A549 (cell line): ENCODE data around the gene PSMA2. TPM values are rescaled to one million over a fixed set of nuclear protein-coding genes. Genes with fewer than 3 reads are reported as not detected.

ENCODE experiments used
- ATAC-seq, 2 experiments: fragments of 200-7000 bp in 1 of 2; fragments of >200 bp in 1 of 2; cut with Nextera tagmentation in 1 of 2; cut with Tn5 transposase in 1 of 2; 3 replicates each; pipeline versions ENCODE4 v1.8.0 to v1.9.1; 2018 to 2020; ENCODE audit warnings: mild to moderate bottlenecking in 1 of 2, moderate library complexity in 1 of 2
- CTCF ChIA-PET: fragments of 300-600 bp; sonication (Branson Sonifier 250); formaldehyde crosslinking; extraction: SDS; loops from one replicate; lab custom pipeline; 2021; ENCODE audit warnings: antibody characterized with exemption, inconsistent platforms; lab: Yijun Ruan, JAX
- POLR2A ChIA-PET: fragments of 350-600 bp; formaldehyde crosslinking; extraction: SDS; loops from one replicate; lab custom pipeline; 2021; ENCODE audit warnings: antibody characterized with exemption, inconsistent platforms; lab: Yijun Ruan, JAX
- DNase-seq, 2 experiments: peaks; one replicate each; pipeline versions ENCODE4 v3.0.0 to v3.0.0-alpha.2; 2011 to 2016; ENCODE audit warnings: low read depth in 1 of 2, low spot score in 1 of 2
- FAIRE-seq: peaks from 2 replicates; lab custom pipeline; 2011; peaks lifted over from hg19 to GRCh38; lab: Jason Lieb, UNC
- H3K27ac ChIP-seq, 2 experiments: fragments of >200 bp; sonication (Bioruptor Twin); formaldehyde crosslinking; 3 replicates each; pipeline ENCODE4 v1.5.1; 2016 to 2017
- H3K4me1 ChIP-seq: fragments of >200 bp; sonication (Bioruptor Twin); formaldehyde crosslinking; 3 replicates; pipeline ENCODE4 v1.6.1; 2016
- H3K4me2 ChIP-seq: fragments of >200 bp; sonication (Bioruptor Twin); formaldehyde crosslinking; 3 replicates; pipeline ENCODE4 v1.6.1; 2016
- H3K4me3 ChIP-seq: fragments of >200 bp; sonication (Bioruptor Twin); formaldehyde crosslinking; 3 replicates; pipeline ENCODE4 v1.5.1; 2016
- H3K9me3 ChIP-seq: fragments of >200 bp; sonication (Bioruptor Twin); formaldehyde crosslinking; 3 replicates; pipeline ENCODE4 v1.6.1; 2016
- CHD4 ChIP-seq: fragments of 200-600 bp; sonication (generic); IDR thresholded peaks from 2 replicates; pipeline ENCODE4 v1.6.1; 2016; ENCODE audit warnings: antibody characterized with exemption, mild to moderate bottlenecking, borderline replicate concordance
- EHF ChIP-seq: fragments of 250-450 bp; sonication (Bioruptor Pico); IDR thresholded peaks from 2 replicates; pipeline ENCODE4 v1.5.0; 2020; ENCODE audit warnings: mild to moderate bottlenecking
- EP300 ChIP-seq, 2 experiments: fragments of >200 bp; sonication (Bioruptor Twin); formaldehyde crosslinking; IDR thresholded peaks; 2 replicates in 1 of 2; 3 replicates in 1 of 2; pipeline ENCODE4 v1.6.1; 2016 to 2017
- ESRRA ChIP-seq: fragments of 150-350 bp; IDR thresholded peaks from 2 replicates; pipeline ENCODE4 v1.6.1; 2014; ENCODE audit warnings: mild to moderate bottlenecking, low read length, borderline replicate concordance
- FOSB ChIP-seq: fragments of 250-450 bp; sonication (Bioruptor Pico); IDR thresholded peaks from 2 replicates; pipeline ENCODE4 v1.5.0; 2020; ENCODE audit warnings: mild to moderate bottlenecking, moderate library complexity
- KDM5A ChIP-seq: fragments of 200-600 bp; sonication (generic); IDR thresholded peaks from 2 replicates; pipeline ENCODE4 v1.6.1; 2016; ENCODE audit warnings: antibody characterized with exemption, mild to moderate bottlenecking
- NPAS2 ChIP-seq: fragments of 250-450 bp; sonication (Bioruptor Pico); IDR thresholded peaks from 2 replicates; pipeline ENCODE4 v1.8.0; 2022; ENCODE audit warnings: mild to moderate bottlenecking, moderate library complexity, borderline replicate concordance
- NR3C1 ChIP-seq: fragments of >200 bp; sonication (Bioruptor Twin); formaldehyde crosslinking; IDR thresholded peaks from 3 replicates; pipeline ENCODE4 v1.6.1; 2017
- POLR2AphosphoS2 ChIP-seq: conservative IDR thresholded peaks from 2 replicates; pipeline ENCODE4 v1.6.1; 2012; ENCODE audit warnings: low read length, improper control_type of control experiment, inconsistent platforms
- RARB ChIP-seq: fragments of 250-450 bp; sonication (Bioruptor Pico); IDR thresholded peaks from 2 replicates; pipeline ENCODE4 v1.8.0; 2021; ENCODE audit warnings: mild to moderate bottlenecking, moderate library complexity
- RFX5 ChIP-seq: fragments of 450-650 bp; IDR thresholded peaks from 2 replicates; pipeline ENCODE4 v1.7.1; 2014; ENCODE audit warnings: antibody characterized with exemption, mild to moderate bottlenecking, moderate library complexity
- TP53 ChIP-seq: fragments of 250-450 bp; sonication (Bioruptor Pico); IDR thresholded peaks from 2 replicates; pipeline ENCODE4 v1.5.0; 2021; ENCODE audit warnings: mild to moderate bottlenecking, moderate library complexity
- ZC3H11A ChIP-seq: fragments of 450-650 bp; IDR thresholded peaks from 2 replicates; pipeline ENCODE4 v1.6.1; 2014; ENCODE audit warnings: antibody characterized with exemption, mild to moderate bottlenecking
- ZFP36 ChIP-seq: fragments of 450-650 bp; IDR thresholded peaks from 2 replicates; pipeline ENCODE4 v1.6.1; 2014; ENCODE audit warnings: borderline replicate concordance; ENCODE audit not compliant: partially characterized antibody
- ZSCAN20 ChIP-seq: fragments of 250-450 bp; sonication (Bioruptor Pico); IDR thresholded peaks from 2 replicates; pipeline ENCODE4 v1.8.0; 2022; ENCODE audit warnings: mild to moderate bottlenecking, moderate library complexity
- WGBS: methylation state at CpG from one replicate; pipeline ENCODE4 v1.1.6; 2017; ENCODE audit errors: missing lambda C conversion rate; 5-methylcytosine and 5-hydroxymethylcytosine counted together
- polyA plus RNA-seq, 4 experiments: library from polyadenylated mRNA; depleted of rRNA in 3 of 4; stranded (reverse); fragments of >200 nt; fragmentation: RNase III in 1 of 4; extraction: RNeasy Plus Mini Kit Qiagen cat#74134 plus additional on column Dnase treatment in 1 of 4; gene quantifications; 2 replicates in 3 of 4; 3 replicates in 1 of 4; pipeline ENCODE4 v1.2.3, GENCODE V29; 2011 to 2017
- TF ChIP-seq, protein P1 (sequence below): fragments of 150-350 bp; IDR thresholded peaks from 2 replicates; pipeline ENCODE4 v1.6.1; 2014; ENCODE audit warnings: low read depth, mild to moderate bottlenecking, low read length
- TF ChIP-seq, protein P2 (sequence below): fragments of 200-600 bp; sonication (generic); IDR thresholded peaks from 2 replicates; pipeline ENCODE4 v1.6.1; 2016; ENCODE audit warnings: antibody characterized with exemption, mild to moderate bottlenecking, moderate library complexity
- TF ChIP-seq, protein P3 (sequence below): IDR thresholded peaks from 2 replicates; pipeline ENCODE4 v1.6.1; 2012; ENCODE audit warnings: low read depth, borderline replicate concordance
- TF ChIP-seq, protein P4 (sequence below): fragments of >200 bp; sonication (Bioruptor Twin); formaldehyde crosslinking; IDR thresholded peaks from 2 replicates; pipeline ENCODE4 v1.6.1; 2016

PSMA2 gene
- polyA plus RNA-seq, 2 of the 4 experiments (the other 2 are of a cell fraction), result 188 to 324 TPM

DNA sequence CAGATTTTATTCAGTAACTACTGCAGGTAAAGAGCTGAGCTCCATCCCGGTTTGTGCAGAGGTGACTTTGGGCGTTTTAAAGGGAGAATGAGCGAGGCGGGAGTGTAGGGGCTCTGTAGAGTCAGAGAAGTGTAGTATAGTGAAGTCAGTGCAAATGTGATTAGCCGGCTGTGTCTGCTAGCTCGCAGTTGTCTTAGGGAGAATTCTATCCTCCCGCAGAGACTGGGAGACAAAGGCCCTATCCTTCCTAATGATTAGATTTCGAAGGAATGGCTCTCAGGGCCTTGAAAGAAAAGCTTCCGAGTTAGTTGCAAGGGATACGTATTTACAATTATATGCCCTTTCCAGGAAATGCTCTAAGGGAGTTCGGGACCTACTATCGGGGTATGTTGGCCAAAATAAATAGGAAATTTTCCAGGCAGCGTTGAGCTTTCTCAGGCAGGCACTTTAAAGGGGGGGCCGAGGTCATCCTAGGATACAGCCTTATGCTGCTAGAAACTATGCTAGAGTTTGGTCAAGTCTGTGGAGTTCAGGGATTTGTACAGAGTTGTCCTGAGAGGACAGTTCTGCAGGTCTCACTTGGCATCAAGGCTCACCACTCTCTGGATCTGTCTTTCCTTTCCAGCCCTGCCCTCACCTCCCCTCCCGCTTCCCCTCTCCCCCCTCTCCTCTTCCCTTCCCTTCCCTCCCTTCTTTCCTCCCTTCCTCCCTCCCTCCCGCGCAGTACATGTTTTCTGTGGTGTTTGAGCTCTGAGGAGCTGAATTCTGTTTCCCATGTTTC lies 1.0 kb upstream of the PSMA2 start (continued):
- TF ChIP-seq, protein P1, sequence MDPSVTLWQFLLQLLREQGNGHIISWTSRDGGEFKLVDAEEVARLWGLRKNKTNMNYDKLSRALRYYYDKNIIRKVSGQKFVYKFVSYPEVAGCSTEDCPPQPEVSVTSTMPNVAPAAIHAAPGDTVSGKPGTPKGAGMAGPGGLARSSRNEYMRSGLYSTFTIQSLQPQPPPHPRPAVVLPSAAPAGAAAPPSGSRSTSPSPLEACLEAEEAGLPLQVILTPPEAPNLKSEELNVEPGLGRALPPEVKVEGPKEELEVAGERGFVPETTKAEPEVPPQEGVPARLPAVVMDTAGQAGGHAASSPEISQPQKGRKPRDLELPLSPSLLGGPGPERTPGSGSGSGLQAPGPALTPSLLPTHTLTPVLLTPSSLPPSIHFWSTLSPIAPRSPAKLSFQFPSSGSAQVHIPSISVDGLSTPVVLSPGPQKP, result no peak

DNA sequence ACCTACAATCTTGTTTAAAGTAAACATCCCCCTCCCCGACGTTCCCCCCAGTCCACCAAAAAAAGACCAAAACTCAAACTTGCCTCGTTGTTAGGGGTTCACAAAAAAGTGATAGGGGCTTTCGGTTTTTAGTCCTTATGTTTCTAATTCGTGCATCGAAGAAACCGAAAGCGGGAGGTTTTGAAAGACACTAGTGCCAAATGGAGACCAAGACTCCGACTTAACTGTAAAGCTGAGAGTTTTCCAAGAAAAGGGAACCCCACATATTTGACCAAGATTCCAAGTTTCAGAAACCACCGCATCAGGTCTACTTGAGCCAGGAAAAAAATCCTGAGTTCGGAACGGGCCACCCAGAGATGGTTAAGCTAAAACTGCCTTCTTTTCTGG lies 534 bp downstream of the PSMA2 start:
- WGBS, result under 1% methylated on average over 11 of the region's 12 CpGs
- H3K4me1 ChIP-seq, result peaks cover 21% of the 10 kb centered on the region; the same call in 2 of the 3 replicates
- ChIA-PET CTCF (interaction anchor here (0.6 to 6.1 kb wide), 8 partner anchors 9 to 651 kb away, joined by 3 to 53 read pairs (median 4); partner anchors contain the start of genes C7orf25 and STK17A), POLR2A (interaction anchor here (0.6 to 2.8 kb wide), 8 partner anchors 7 to 794 kb away, joined by 3 to 23 read pairs (median 4); partner anchors contain the start of gene C7orf25)
- TF ChIP-seq, protein P2, sequence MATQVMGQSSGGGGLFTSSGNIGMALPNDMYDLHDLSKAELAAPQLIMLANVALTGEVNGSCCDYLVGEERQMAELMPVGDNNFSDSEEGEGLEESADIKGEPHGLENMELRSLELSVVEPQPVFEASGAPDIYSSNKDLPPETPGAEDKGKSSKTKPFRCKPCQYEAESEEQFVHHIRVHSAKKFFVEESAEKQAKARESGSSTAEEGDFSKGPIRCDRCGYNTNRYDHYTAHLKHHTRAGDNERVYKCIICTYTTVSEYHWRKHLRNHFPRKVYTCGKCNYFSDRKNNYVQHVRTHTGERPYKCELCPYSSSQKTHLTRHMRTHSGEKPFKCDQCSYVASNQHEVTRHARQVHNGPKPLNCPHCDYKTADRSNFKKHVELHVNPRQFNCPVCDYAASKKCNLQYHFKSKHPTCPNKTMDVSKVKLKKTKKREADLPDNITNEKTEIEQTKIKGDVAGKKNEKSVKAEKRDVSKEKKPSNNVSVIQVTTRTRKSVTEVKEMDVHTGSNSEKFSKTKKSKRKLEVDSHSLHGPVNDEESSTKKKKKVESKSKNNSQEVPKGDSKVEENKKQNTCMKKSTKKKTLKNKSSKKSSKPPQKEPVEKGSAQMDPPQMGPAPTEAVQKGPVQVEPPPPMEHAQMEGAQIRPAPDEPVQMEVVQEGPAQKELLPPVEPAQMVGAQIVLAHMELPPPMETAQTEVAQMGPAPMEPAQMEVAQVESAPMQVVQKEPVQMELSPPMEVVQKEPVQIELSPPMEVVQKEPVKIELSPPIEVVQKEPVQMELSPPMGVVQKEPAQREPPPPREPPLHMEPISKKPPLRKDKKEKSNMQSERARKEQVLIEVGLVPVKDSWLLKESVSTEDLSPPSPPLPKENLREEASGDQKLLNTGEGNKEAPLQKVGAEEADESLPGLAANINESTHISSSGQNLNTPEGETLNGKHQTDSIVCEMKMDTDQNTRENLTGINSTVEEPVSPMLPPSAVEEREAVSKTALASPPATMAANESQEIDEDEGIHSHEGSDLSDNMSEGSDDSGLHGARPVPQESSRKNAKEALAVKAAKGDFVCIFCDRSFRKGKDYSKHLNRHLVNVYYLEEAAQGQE, result no peak
- TF ChIP-seq, all 56 proteins: peak for 0
- no peak for ATAC-seq
- Histone ChIP-seq H3K4me3 (peak overlapping the region; percentile 85), H3K4me2 (peak overlapping the region; percentile 92), H3K9me3 (no peaks in the 10 kb centered on the region), H3K27ac (peak overlapping the region; percentile 87 to 92)
- FAIRE-seq, result no peak
- DNase-seq, result no peak

DNA sequence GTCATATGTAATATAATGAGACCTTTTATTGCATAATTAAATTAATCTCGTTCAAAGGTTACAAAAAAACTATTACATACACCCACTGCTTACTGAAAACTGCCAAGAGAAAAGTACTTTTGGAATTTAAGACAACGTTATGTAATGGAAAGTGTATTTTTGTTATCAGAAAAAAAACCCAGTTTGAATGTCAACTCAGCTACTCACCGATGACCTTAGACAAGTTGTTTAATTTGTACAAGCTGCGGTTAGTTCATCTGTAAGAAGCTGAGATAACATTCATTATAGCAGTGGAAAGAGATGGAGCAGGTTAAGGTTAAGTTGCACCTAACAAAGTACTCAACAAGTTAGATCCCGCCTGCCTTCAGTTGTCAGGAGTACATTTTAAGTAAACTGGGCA lies 1.1 kb downstream of the PSMA2 start:
- ChIA-PET CTCF (interaction anchor here (0.9 to 6.1 kb wide), 4 partner anchors 9 to 333 kb away, joined by 3 to 53 read pairs (median 7); partner anchors contain the start of gene C7orf25), POLR2A (no interaction called here)
- no peaks in the 10 kb centered on the region for H3K9me3 ChIP-seq
- 9% methylated on average over 5 of the region's 5 CpGs for WGBS
- peak overlapping the region; percentile 92 for H3K4me2 ChIP-seq
- peak overlapping the region; percentile 85 for H3K4me3 ChIP-seq
- DNase-seq (no peak), FAIRE-seq (no peak), ATAC-seq (no peak)
- no peak for TF ChIP-seq TP53 (CRISPR knock-in tag)
- TF ChIP-seq FOSB (CRISPR knock-in tag), result no peak
- no peak for TF ChIP-seq ZSCAN20 (CRISPR knock-in tag)
- TF ChIP-seq KDM5A, result no peak
- TF ChIP-seq EP300 (IDR thresholded peaks at IDR 0.05), result no peak
- TF ChIP-seq, protein P3, sequence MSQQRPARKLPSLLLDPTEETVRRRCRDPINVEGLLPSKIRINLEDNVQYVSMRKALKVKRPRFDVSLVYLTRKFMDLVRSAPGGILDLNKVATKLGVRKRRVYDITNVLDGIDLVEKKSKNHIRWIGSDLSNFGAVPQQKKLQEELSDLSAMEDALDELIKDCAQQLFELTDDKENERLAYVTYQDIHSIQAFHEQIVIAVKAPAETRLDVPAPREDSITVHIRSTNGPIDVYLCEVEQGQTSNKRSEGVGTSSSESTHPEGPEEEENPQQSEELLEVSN, result no peak
- TF ChIP-seq ESRRA, result no peak
- TF ChIP-seq, protein P4, sequence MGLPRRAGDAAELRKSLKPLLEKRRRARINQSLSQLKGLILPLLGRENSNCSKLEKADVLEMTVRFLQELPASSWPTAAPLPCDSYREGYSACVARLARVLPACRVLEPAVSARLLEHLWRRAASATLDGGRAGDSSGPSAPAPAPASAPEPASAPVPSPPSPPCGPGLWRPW, result no peak
- no peak for TF ChIP-seq NPAS2 (CRISPR knock-in tag)
- TF ChIP-seq RFX5, result no peak
- peak overlapping the region; percentile 87 to 92 for H3K27ac ChIP-seq
- H3K4me1 ChIP-seq, result peaks cover 21% of the 10 kb centered on the region; the same call in 2 of the 3 replicates

DNA sequence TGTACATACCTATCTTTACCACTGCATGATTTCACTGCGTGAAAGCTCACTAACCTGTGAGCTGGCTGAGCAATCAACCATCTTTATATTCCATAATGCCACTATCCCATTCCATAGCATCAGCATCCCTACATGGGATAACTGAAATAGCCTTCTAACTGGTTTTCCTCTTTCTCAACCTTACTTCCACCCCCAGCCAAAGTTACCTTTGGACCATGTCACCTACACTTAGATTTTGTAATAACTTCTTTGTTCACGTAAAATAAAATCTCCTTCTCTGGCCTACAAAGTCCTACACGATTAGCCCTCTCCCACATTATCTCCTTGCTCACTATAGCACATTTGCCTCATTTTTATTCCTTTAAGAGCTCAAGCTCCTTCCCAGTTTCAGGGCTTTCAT lies 2.5 kb downstream of the PSMA2 start:
- 64% methylated on average over 3 of the region's 3 CpGs for WGBS
- POLR2A ChIA-PET, result no interaction called here
- CTCF ChIA-PET, result interaction anchor here (0.8 to 6.1 kb wide), 4 partner anchors 10 to 517 kb away, joined by 3 to 53 read pairs (median 4); no protein-coding TSS in a partner anchor
- ATAC-seq (no peak), FAIRE-seq (no peak), DNase-seq (no peak)
- H3K4me2 ChIP-seq, result peak overlapping the region; percentile 92
- no peaks in the 10 kb centered on the region for H3K9me3 ChIP-seq
- H3K4me3 ChIP-seq, result no peak overlapping the region
- H3K4me1 ChIP-seq, result peaks cover 21% of the 10 kb centered on the region; the same call in 2 of the 3 replicates
- no peak overlapping the region for H3K27ac ChIP-seq
- TF ChIP-seq NR3C1 (no peak), EHF (CRISPR knock-in tag) (no peak), ZFP36 (no peak), TP53 (CRISPR knock-in tag) (no peak), CHD4 (no peak), ZC3H11A (no peak), RARB (CRISPR knock-in tag) (no peak), POLR2AphosphoS2 (no peak), ESRRA (no peak)
- TF ChIP-seq, protein P2, result no peak
